ENCODE results near the gene TBC1D9B.

TBC1D9B gene

GRCh38 chr5:179819296-179820126, 88.2 kb downstream of the TBC1D9B start:
- DNase-seq, result peak; percentile 92

GRCh38 chr5:179818746-179819295, 88.9 kb downstream of the TBC1D9B start:
- DNase-seq, result peak; percentile 97

- peak; percentile 59 for DNase-seq
Measured at GRCh38 chr5:179817890-179818745, 89.6 kb downstream of the TBC1D9B start.

- no peak for DNase-seq
Measured at GRCh38 chr5:179817470-179817840, 90.2 kb downstream of the TBC1D9B start.

- peak; percentile 69 for DNase-seq
Measured at GRCh38 chr5:179816796-179817469, 90.8 kb downstream of the TBC1D9B start.

GRCh38 chr5:179816401-179816795, 91.3 kb downstream of the TBC1D9B start:
- no peak for DNase-seq

- DNase-seq, result no peak
Measured at GRCh38 chr5:179815491-179816249, 92.0 kb downstream of the TBC1D9B start.

GRCh38 chr5:179814090-179814489, 93.6 kb downstream of the TBC1D9B start:
- DNase-seq, result no peak

GRCh38 chr5:179812997-179813607, 94.6 kb downstream of the TBC1D9B start:
- DNase-seq, result no peak

- DNase-seq, result no peak
Measured at GRCh38 chr5:179812135-179812825, 95.4 kb downstream of the TBC1D9B start.

Data from DMS53 (cell line).